ENCODE measurements around the gene CCDC9. TPM values are rescaled to one million over a fixed set of nuclear protein-coding genes. Genes with fewer than 3 reads are reported as not detected.

CCDC9 gene
- total RNA-seq (ENCODE audit: low replicate concordance) = 8.9 and 9.5 TPM in 2 replicates

GRCh38 chr19:47255879-47256692 is at the start of gene CCDC9:
Gene CCDC9 (plus strand): TSS chr19:47256525. CDS start chr19:47258401, 1,876 bp downstream.

DNA sequence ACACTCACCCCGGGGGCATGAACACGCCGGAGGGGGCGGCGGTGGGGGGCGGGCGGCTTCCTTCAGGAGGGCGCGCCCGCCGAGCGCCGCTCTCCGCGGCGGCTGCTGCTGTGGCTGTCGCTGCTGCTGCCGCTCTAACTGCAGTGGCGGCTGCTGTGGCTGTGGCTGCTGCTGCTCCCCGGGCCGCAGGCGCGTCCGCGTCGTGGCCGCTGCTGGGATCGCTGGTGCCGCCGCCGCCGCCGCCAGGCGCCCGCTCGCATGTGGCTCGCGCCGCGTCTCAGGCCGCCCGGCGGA is 25.5 kb upstream of the CCDC9 start, which contains the start of gene BBC3:
BBC3 (minus strand) TSS at position 279 of the 294 bp plus-strand sequence. CDS start 2,768 bp downstream, outside the sequence.

GRCh38 chr19:47274071-47274890 is 18.0 kb downstream of the CCDC9 start, which contains the start of gene INAFM1:
Gene INAFM1 (plus strand): TSS chr19:47274885. CDS start chr19:47274920, 35 bp downstream.

DNA sequence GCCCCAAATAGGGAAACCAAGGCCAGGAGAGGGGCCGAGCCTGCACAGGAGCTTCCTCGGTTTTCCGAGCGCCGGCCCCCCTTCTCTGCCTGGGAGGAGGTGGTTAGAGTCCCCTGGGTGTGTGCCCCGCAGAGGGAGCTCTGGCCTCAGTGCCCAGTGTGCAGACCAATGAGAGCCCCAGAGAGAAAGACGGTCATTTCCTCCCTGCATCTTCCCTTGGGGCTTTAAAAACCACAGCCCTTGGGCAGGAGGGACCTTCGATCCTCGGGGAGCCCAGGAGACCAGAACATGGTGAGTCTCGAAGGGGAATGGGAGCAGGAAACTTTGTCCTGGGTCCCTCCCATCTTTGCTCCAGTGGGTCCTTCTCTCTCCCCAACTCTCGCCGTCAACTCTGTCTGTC is 53.3 kb downstream of the CCDC9 start, which contains the start of gene C5AR1:
C5AR1 (plus strand) TSS at position 254 of the 400 bp plus-strand sequence; CDS start at position 289, 35 bp downstream.

Other genes starting within 250 kb of the CCDC9 start
- 0.12 and 1.1 TPM in 2 replicates for gene NPAS1, start 236.7 kb upstream of the CCDC9 start, total RNA-seq (ENCODE audit: low replicate concordance)
- gene TMEM160, start 207.9 kb upstream of the CCDC9 start, total RNA-seq (ENCODE audit: low replicate concordance) = 8.5 and 43.6 TPM in 2 replicates
- 7.5 and 7.6 TPM in 2 replicates for gene ZC3H4, start 142.7 kb upstream of the CCDC9 start, total RNA-seq (ENCODE audit: low replicate concordance)
- 62.0 and 170 TPM in 2 replicates for gene SAE1, start 125.7 kb upstream of the CCDC9 start, total RNA-seq (ENCODE audit: low replicate concordance)
- gene BBC3, start 25.3 kb upstream of the CCDC9 start, total RNA-seq (ENCODE audit: low replicate concordance) = 12.3 and 26.9 TPM in 2 replicates
- 1.2 and 6.6 TPM in 2 replicates for gene INAFM1, start 18.4 kb downstream of the CCDC9 start, total RNA-seq (ENCODE audit: low replicate concordance)
- 0.08 TPM in 1 of 2 replicates, not detected in the other for gene C5AR1, start 53.3 kb downstream of the CCDC9 start, total RNA-seq (ENCODE audit: low replicate concordance)
- gene C5AR2, start 75.7 kb downstream of the CCDC9 start, total RNA-seq (ENCODE audit: low replicate concordance) = under 0.01 and 0.12 TPM in 2 replicates
- 5.0 and 6.1 TPM in 2 replicates for gene DHX34, start 92.8 kb downstream of the CCDC9 start, total RNA-seq (ENCODE audit: low replicate concordance)
- gene MEIS3, start 163.0 kb downstream of the CCDC9 start, total RNA-seq (ENCODE audit: low replicate concordance) = 48.6 and 53.4 TPM in 2 replicates
- gene SLC8A2, start 215.4 kb downstream of the CCDC9 start, total RNA-seq (ENCODE audit: low replicate concordance) = 0.23 TPM in 1 of 2 replicates, not detected in the other
- 3.2 and 4.0 TPM in 2 replicates for gene KPTN, start 227.7 kb downstream of the CCDC9 start, total RNA-seq (ENCODE audit: low replicate concordance)